K562 (cell line): ENCODE measurements around the gene TBXAS1. TPM values are rescaled to one million over a fixed set of nuclear protein-coding genes. Genes with fewer than 3 reads are reported as not detected.

Experiments used
- CBFA2T2 ChIP-seq: fragments of 450-650 bp; conservative IDR thresholded peaks from 2 replicates; pipeline ENCODE4 v1.6.1; 2017; ENCODE audit warnings: mild to moderate bottlenecking
- E4F1 ChIP-seq: fragments of 250-450 bp; sonication (Bioruptor Pico); IDR thresholded peaks from 2 replicates; pipeline ENCODE4 v1.5.0; 2021; ENCODE audit warnings: mild to moderate bottlenecking, borderline replicate concordance
- ESRRB ChIP-seq: fragments of 250-450 bp; sonication (Bioruptor Pico); IDR thresholded peaks from 2 replicates; pipeline ENCODE4 v1.5.0; 2020; ENCODE audit warnings: mild to moderate bottlenecking, moderate library complexity, borderline replicate concordance
- FOXJ3 ChIP-seq: sonication (generic); formaldehyde crosslinking; IDR thresholded peaks from 2 replicates; pipeline ENCODE4 v1.4.0; 2020; ENCODE audit warnings: mild to moderate bottlenecking, missing genetic modification reagents
- FOXP1 ChIP-seq: sonication (generic); formaldehyde crosslinking; IDR thresholded peaks from 2 replicates; pipeline ENCODE4 v1.8.0; 2022; ENCODE audit warnings: mild to moderate bottlenecking, missing genetic modification reagents
- GTF2E2 ChIP-seq: fragments of 200-800 bp; sonication (Bioruptor generic); IDR thresholded peaks from 2 replicates; pipeline ENCODE4 v1.6.1; 2016; ENCODE audit warnings: missing genetic modification characterization, missing compliant biosample characterization
- MGA ChIP-seq: fragments of 450-650 bp; IDR thresholded peaks from 2 replicates; pipeline ENCODE4 v1.6.1; 2016; ENCODE audit warnings: mild to moderate bottlenecking, moderate library complexity
- TCF3 ChIP-seq: sonication (generic); formaldehyde crosslinking; IDR thresholded peaks from 2 replicates; pipeline ENCODE4 v1.4.0; 2020; ENCODE audit warnings: mild to moderate bottlenecking, missing genetic modification reagents
- THAP12 ChIP-seq: fragments of 250-450 bp; sonication (Bioruptor Pico); IDR thresholded peaks from 2 replicates; pipeline ENCODE4 v1.9.0; 2021; ENCODE audit warnings: mild to moderate bottlenecking, inconsistent platforms
- ZNF121 ChIP-seq: sonication (generic); formaldehyde crosslinking; conservative IDR thresholded peaks from 2 replicates; pipeline ENCODE4 v1.8.0; 2022; ENCODE audit warnings: missing genetic modification reagents
- polyA plus RNA-seq, 8 experiments: library from polyadenylated mRNA; depleted of rRNA in 4 of 8; stranded (reverse) in 5 of 8; unstranded in 3 of 8; fragments of >200 nt; fragmentation: Nextera tagmentation in 2 of 8; fragmentation: Illumina TruSeq in 1 of 8; extraction: Ambion mirVana in 2 of 8; extraction: Trizol in 1 of 8; gene quantifications; 2 replicates each; pipeline versions ENCODE4 v1.2.1 to v1.2.3, GENCODE V29; 2011 to 2014; ENCODE audit warnings: inconsistent platforms in 1 of 8, missing spikeins in 1 of 8
- total RNA-seq, 7 experiments: library from RNA; depleted of rRNA in 6 of 7; stranded (reverse); fragments of >200 nt in 6 of 7; fragmentation: Illumina TruSeq in 2 of 7; extraction: Trizol in 2 of 7; gene quantifications; 2 replicates each; pipeline versions ENCODE4 v1.2.1 to v1.2.3, GENCODE V29; 2011 to 2021; ENCODE audit warnings: low replicate concordance in 1 of 7

The TBXAS1 gene
- total and polyA plus RNA-seq, 9 of the 15 experiments (the other 6 are each of a cell fraction or from before 2014, with no cell fraction given), result 1.1 to 8.3 (median 1.9) TPM

- TF ChIP-seq MGA, result peak; percentile 82
- no peak for TF ChIP-seq FOXJ3 (CRISPR knock-in tag)
- TF ChIP-seq ZNF121 (CRISPR knock-in tag), result no peak
- no peak for TF ChIP-seq E4F1 (CRISPR knock-in tag)
- TF ChIP-seq THAP12 (CRISPR knock-in tag), result no peak
- TF ChIP-seq GTF2E2 (tag), result no peak
- TF ChIP-seq ESRRB (CRISPR knock-in tag), result no peak
- no peak for TF ChIP-seq FOXP1
- TF ChIP-seq TCF3, result peak; percentile 69
- TF ChIP-seq CBFA2T2, result peak; percentile 49
These were observed 176.9 kb downstream of the TBXAS1 start (continued) for GRCh38 chr7:140005754-140006503.
